Measurements from ENCODE around the gene ZNF561.

- TF ChIP-seq CTCF (IDR thresholded peaks at IDR 0.05) (no peak), POLR2A (IDR thresholded peaks at IDR 0.05) (no peak)
Observed at GRCh38 chr19:9615844-9616243, 5.2 kb downstream of the ZNF561 start.

Data from esophagus squamous epithelium (tissue), 4 donors.